Omental fat pad (tissue), 4 donors: ENCODE measurements around the gene ANKS1B. TPM values are rescaled to one million over a fixed set of nuclear protein-coding genes. Genes with fewer than 3 reads are reported as not detected.

Experiments
- ATAC-seq: fragments of 150-250 bp; one replicate; pipeline ENCODE4 v1.9.1; 2016; ENCODE audit warnings: mild to moderate bottlenecking, moderate library complexity; ENCODE audit not compliant: low FRiP score
- DNase-seq: peaks from one replicate; pipeline ENCODE4 v3.0.0-alpha.2; 2019; ENCODE audit warnings: low spot score
- CTCF ChIP-seq, 3 donors: fragments of 450-650 bp; IDR thresholded peaks; one replicate each; pipeline ENCODE4 v1.5.1; 2016 to 2017; ENCODE audit warnings: antibody characterized with exemption in 3 of 3, mild to moderate bottlenecking in 3 of 3, moderate library complexity in 2 of 3
- total RNA-seq, 4 donors: library from RNA; depleted of rRNA; stranded (reverse); fragments of >200 nt; gene quantifications; one replicate each; pipeline ENCODE4 v1.1.0, GENCODE V29; 2016

Gene ANKS1B
- total RNA-seq, 4 donors from 2014 or later, result 5.5 to 26.4 (median 7.6) TPM

GRCh38 chr12:99372257-99372920 is 612.3 kb downstream of the ANKS1B start:
- TF ChIP-seq CTCF (IDR thresholded peaks at IDR 0.05), result no peak
- DNase-seq (no peak), ATAC-seq (no peak)

DNA sequence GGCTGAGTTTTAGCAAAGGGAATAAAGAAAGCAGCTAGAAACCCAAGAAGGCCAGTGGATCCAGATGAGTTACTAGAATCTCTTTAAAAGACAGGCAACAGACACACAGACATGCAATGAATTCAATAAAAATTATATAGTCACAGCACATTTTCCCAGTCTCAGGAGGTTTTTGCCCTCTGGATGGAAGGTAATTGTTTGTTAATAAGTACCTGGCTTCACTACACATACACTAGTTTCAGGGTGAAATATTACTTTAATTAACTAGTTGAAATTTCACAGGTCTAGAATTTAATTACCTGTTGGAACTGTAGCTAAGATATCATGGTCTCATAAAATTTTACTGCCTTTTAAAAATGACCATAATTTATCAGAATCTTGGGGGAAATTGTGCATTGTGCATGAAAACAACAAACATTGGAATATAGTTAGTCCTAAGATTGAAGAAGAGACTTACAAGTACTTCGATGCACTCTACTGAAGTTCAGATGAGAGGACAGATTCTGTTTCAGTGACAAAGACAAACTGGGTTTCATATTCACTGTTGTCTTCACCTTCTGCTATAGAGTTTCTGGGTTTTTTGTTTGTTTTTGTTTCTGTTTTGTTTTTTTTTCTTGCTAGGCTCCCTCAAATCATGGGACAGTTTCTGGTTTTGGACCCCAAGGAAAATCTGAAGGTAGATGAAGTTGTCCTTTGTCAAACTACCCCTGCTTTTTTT is 614.2 kb downstream of the ANKS1B start:
- TF ChIP-seq CTCF (IDR thresholded peaks at IDR 0.05), result no peak
- ATAC-seq (no peak), DNase-seq (no peak)

GRCh38 chr12:99367181-99367580 is 617.6 kb downstream of the ANKS1B start:
- no peak for ATAC-seq
- DNase-seq, result no peak

DNA sequence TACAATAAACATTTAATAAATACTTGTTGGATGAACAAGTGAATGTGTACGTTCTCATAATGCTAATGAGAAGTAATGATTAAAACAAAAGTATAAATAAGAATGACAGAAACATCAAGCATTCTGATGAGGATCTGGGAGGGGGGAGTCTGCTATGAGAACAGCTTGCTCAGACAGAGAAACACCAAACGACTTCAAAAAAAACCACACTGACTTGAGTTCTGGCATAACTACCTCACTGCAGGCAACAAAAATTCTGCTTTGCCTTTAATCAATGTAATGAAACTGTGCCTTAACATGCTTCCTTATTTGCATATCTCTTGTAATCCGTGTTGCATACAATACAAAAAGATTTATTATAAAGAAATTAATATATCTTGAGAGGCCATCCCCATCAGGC is 632.5 kb downstream of the ANKS1B start:
- DNase-seq, result no peak
- TF ChIP-seq CTCF (IDR thresholded peaks at IDR 0.05), result no peak

More at GRCh38 chr12:99367181-99367580, 617.6 kb downstream of the ANKS1B start:
- no peak for TF ChIP-seq CTCF (IDR thresholded peaks at IDR 0.05)

DNA sequence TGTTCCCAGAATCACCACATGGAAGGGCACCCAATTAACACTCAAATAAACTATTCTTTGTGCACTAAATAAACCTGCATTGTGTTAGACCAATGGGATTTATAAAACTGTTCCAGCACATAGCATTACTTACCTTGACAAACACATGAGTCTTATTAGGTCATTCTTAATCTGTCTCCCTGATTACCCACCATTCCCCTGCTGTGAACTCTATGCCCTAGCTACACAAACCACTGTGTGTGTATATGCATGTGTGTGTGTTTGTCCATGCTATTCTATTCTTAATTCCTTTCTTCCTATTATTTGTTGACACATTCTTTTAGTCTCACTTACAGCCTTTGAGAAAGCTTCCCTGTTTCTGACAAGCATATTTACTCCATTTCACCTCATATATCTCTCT is 640.8 kb downstream of the ANKS1B start:
- no peak for DNase-seq
- no peak for ATAC-seq
- TF ChIP-seq CTCF (IDR thresholded peaks at IDR 0.05), result no peak

More for the DNA sequence above, 632.5 kb downstream of the ANKS1B start:
- no peak for ATAC-seq

DNA sequence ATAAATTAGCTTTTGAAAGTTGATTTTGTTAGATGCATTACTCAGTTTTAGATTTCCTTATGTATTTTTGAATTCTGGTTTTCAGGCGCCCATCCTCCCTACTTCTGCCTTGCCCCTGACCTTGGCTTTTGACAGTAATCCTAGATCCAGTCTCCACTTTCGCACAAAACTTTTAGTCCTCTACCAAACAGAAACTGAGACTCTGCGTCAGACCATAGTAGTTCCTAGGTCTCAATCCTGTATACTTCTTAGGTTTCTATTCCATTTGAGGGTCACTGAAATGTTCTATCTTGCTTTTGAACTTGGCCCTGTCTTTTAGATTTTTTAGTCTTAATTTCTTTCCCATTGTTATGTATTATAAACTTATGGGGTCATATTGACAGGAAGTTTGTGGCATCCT is 645.1 kb downstream of the ANKS1B start:
- DNase-seq, result no peak
- no peak for TF ChIP-seq CTCF (IDR thresholded peaks at IDR 0.05)
- ATAC-seq, result no peak
